ENCODE data around the gene SMG7. TPM values are rescaled to one million over a fixed set of nuclear protein-coding genes. Genes with fewer than 3 reads are reported as not detected.
A peak's percentile ranks its signal among the peaks of the same experiment; 100 is the strongest.

The SMG7 gene
- total and polyA plus RNA-seq, 2 of the 4 experiments (the other 2 are of a cell fraction) = 18.1 to 22.6 TPM

GRCh38 chr1:183470961-183471742 lies 1.1 kb upstream of the SMG7 start:
- Histone ChIP-seq H3K4ac (ENCODE audit: low read depth, low read length) (peak overlapping the region; percentile 64), H3K56ac (ENCODE audit: extremely low read depth, insufficient read depth, low read length) (peak overlapping the region; percentile 57; the same call in 1 of the 2 replicates), H3K14ac (replicated peaks; ENCODE audit: low read depth, low read length) (peak overlapping the region; percentile 75), H3K4me3 (ENCODE audit: insufficient read depth, low read depth, low read length) (peak overlapping the region; percentile 77), H4K8ac (ENCODE audit: low read depth in 2 of 2, low read length in 2 of 2) (peak overlapping the region; percentile 55 to 76; a peak in 3 of 4 replicates), H2AFZ (replicated peaks; ENCODE audit: low read length, poor library complexity) (peak overlapping the region; percentile 97), H3K9me1 (ENCODE audit: insufficient read depth, low read length) (no peaks in the 10 kb centered on the region; the same call in 1 of the 2 replicates), H4K91ac (ENCODE audit: insufficient read depth, low read depth, low read length) (peak overlapping the region; percentile 63), H3K27ac (ENCODE audit: insufficient read depth, low read length) (peak overlapping the region; percentile 72), H3K9ac (ENCODE audit: low read depth, low read length) (peak overlapping the region; percentile 47), H2AK9ac (replicated peaks; ENCODE audit: low read depth, low read length, poor library complexity) (peak overlapping the region; percentile 63), H3K18ac (ENCODE audit: low read depth, low read length) (no peak overlapping the region; the same call in 1 of the 2 replicates), H3K23ac (ENCODE audit: low read depth, low read length) (peak overlapping the region; percentile 70), H3K9me3 (ENCODE audit: control insufficient read depth, insufficient read depth, low read length) (no peaks in the 10 kb centered on the region), H4K5ac (ENCODE audit: low read depth, low read length) (peak overlapping the region; percentile 12; the same call in 1 of the 2 replicates), H2BK5ac (ENCODE audit: low read depth, low read length, poor library complexity, severe bottlenecking) (peak overlapping the region; percentile 58), H3K27me3 (ENCODE audit: control insufficient read depth, insufficient read depth, low read length) (peaks cover 2% of the 10 kb centered on the region; the same call in 1 of the 2 replicates), H2BK120ac (ENCODE audit: low read depth, low read length) (peak overlapping the region; percentile 64), H3K79me1 (ENCODE audit: low read depth in 1 of 2, low read length in 2 of 2) (peaks cover 7 to 28% of the 10 kb centered on the region in 2 experiments; a peak in 3 of 4 replicates), H2BK20ac (ENCODE audit: low read depth, low read length) (0 out of 2 replicates have a peak overlapping the region, but pooled peaks have one; percentile 3), H3K4me1 (ENCODE audit: control insufficient read depth, insufficient read depth, low read length) (peaks cover 2% of the 10 kb centered on the region; the same call in 1 of the 2 replicates), H2BK15ac (ENCODE audit: low read depth, low read length) (peak overlapping the region; percentile 39; the same call in 2 of the 3 replicates), H3K36me3 (ENCODE audit: control insufficient read depth, insufficient read depth, low read length) (no peaks in the 10 kb centered on the region), H3K4me2 (ENCODE audit: low read depth, low read length) (peak overlapping the region; percentile 77), H4K20me1 (ENCODE audit: insufficient read depth, low read length) (peaks cover 14% of the 10 kb centered on the region; the same call in 1 of the 2 replicates), H2AK5ac (ENCODE audit: low read depth, low read length) (no peak overlapping the region)
- WGBS, 2 experiments (ENCODE audit: extremely low coverage in 2 of 2, insufficient read length in 1 of 2) = 0% methylated on average over 9 of the region's 47 CpGs; no CpG with 5 or more reads in 1 of the 2 experiments
- ChIA-PET POLR2A (ENCODE audit: unreplicated experiment) (interaction anchor here (0.6 to 1.0 kb wide), 2 partner anchors 44 to 506 kb away, joined by 3 to 5 read pairs; no protein-coding TSS in a partner anchor), CTCF (no interaction called here)
- peak; percentile 67 for DNase-seq
- no TSS peak for BruUV-seq (replicated peaks)
- intact Hi-C loops (cut with micrococcal nuclease) (loop anchor here (1.0 to 5.0 kb wide), 6 partner anchors 46 to 449 kb away; partner anchors contain the start of gene LAMC1), in situ Hi-C loops (cut with MboI; ENCODE audit: low sequenced_read_pairs) (loop anchor here (5.0 to 10.0 kb wide), 2 partner anchors 71 to 154 kb away; no protein-coding TSS in a partner anchor), dilution Hi-C loops (cut with HindIII; ENCODE audit: low sequenced_read_pairs, unreplicated experiment) (no loop called here)
- peak; percentile 33 for ATAC-seq (ENCODE audit: low read depth)
- no peak for TF ChIP-seq NFE2L2 (IDR thresholded peaks at IDR 0.05; ENCODE audit: low read depth, low read length)
- 0 out of 2 replicates have a peak, but pooled peaks have one; percentile 12 for TF ChIP-seq CTCF (conservative IDR thresholded peaks at IDR 0.05; ENCODE audit: low read depth, low read length)
- TF ChIP-seq MAFK (IDR thresholded peaks at IDR 0.05; ENCODE audit: low read depth, low read length) = no peak
- no peak for TF ChIP-seq RFX5 (IDR thresholded peaks at IDR 0.05; ENCODE audit: low read depth, low read length)
- TF ChIP-seq RCOR1 (IDR thresholded peaks at IDR 0.05; ENCODE audit: insufficient replicate concordance, low read length) = no peak
- no peak for TF ChIP-seq RAD21 (IDR thresholded peaks at IDR 0.05; ENCODE audit: low read length)
- TF ChIP-seq POLR2A (IDR thresholded peaks at IDR 0.05; ENCODE audit: low read depth, low read length) = peak; percentile 70
- peak; percentile 86 for TF ChIP-seq MXI1 (IDR thresholded peaks at IDR 0.05; ENCODE audit: borderline replicate concordance, low read depth, low read length)
- TF ChIP-seq MAZ (IDR thresholded peaks at IDR 0.05; ENCODE audit: borderline replicate concordance, low read depth, low read length) = peak; percentile 42; the same call in 1 of the 2 replicates
- TF ChIP-seq USF2 (IDR thresholded peaks at IDR 0.05; ENCODE audit: low read depth, low read length) = peak; percentile 29; the same call in 1 of the 2 replicates
- TF ChIP-seq BHLHE40 (IDR thresholded peaks at IDR 0.05; ENCODE audit: low read depth, low read length) = no peak; the same call in 1 of the 2 replicates
- no peak for TF ChIP-seq CEBPB (IDR thresholded peaks at IDR 0.05; ENCODE audit: low read depth, low read length)
- TF ChIP-seq FOS (IDR thresholded peaks at IDR 0.05; ENCODE audit: low read depth, low read length) = no peak
- no peak for TF ChIP-seq CHD1 (IDR thresholded peaks at IDR 0.05; ENCODE audit: low read depth, low read length)

Data from IMR-90 (cell line).